ENCODE measurements around the gene MPP3.

DNA sequence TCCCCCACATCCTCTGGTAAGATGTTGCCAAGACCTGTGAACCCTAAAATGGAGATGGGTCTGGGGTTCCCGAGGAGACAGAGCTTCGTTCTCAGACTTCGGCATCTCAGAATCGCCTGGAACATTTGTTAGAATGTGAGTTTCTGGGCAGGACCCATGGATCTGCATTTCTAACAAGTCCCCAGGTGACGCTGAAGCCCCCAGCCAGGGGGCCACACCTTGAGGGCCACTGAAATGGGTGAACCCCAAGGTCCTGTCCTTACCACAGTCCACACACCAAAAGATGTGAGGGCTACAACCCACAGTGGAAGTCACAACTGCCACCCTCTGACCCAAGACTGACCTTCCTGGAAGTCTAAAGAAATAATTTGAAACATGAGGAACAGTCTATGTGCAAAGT is 14.0 kb downstream of the MPP3 start:
- TF ChIP-seq POLR2AphosphoS5 (IDR thresholded peaks at IDR 0.05; ENCODE audit: borderline replicate concordance, low read depth, low read length), result no peak
- no peak for TF ChIP-seq FOXP2 (optimal IDR thresholded peaks at IDR 0.05; ENCODE audit: control extremely low read depth, extremely low read length, insufficient read depth)

Data from SK-N-MC (cell line).